ACC112 (cell line): ENCODE measurements around the gene DNER.

Source experiments
- H2AFZ ChIP-seq: fragments of 200-600 bp; sonication (generic); one replicate; pipeline ENCODE4 v1.6.0; 2017; ENCODE audit warnings: antibody characterized with exemption, low read length; ENCODE audit not compliant: unreplicated experiment
- H3K27ac ChIP-seq: fragments of 200-600 bp; sonication (generic); 2 replicates; pipeline ENCODE4 v1.5.1; 2014; ENCODE audit warnings: low read depth, mild to moderate bottlenecking, antibody characterized with exemption, low read length, moderate library complexity
- H3K27me3 ChIP-seq: fragments of 200-600 bp; sonication (generic); 2 replicates; pipeline ENCODE4 v1.6.1; 2014; ENCODE audit warnings: mild to moderate bottlenecking, antibody characterized with exemption, low read length, moderate library complexity, mixed read lengths; ENCODE audit not compliant: insufficient read depth
- H3K36me3 ChIP-seq: fragments of 200-600 bp; sonication (generic); 2 replicates; pipeline ENCODE4 v1.6.1; 2016; ENCODE audit warnings: mild to moderate bottlenecking, antibody characterized with exemption, low read length, moderate library complexity, mixed read lengths; ENCODE audit not compliant: insufficient read depth
- H3K4me1 ChIP-seq: fragments of 200-600 bp; sonication (generic); one replicate; pipeline ENCODE4 v1.6.1; 2016; ENCODE audit warnings: low read length, mixed read lengths; ENCODE audit not compliant: insufficient read depth, unreplicated experiment, control insufficient read depth
- H3K4me3 ChIP-seq: fragments of 200-600 bp; sonication (generic); 2 replicates; pipeline ENCODE4 v1.5.1; 2014; ENCODE audit warnings: mild to moderate bottlenecking, low read depth, low read length
- H3K79me2 ChIP-seq: fragments of 200-600 bp; sonication (generic); one replicate; pipeline ENCODE4 v1.6.0; 2016; ENCODE audit warnings: low read length; ENCODE audit not compliant: control insufficient read depth, unreplicated experiment, insufficient read depth

The DNER gene

DNA sequence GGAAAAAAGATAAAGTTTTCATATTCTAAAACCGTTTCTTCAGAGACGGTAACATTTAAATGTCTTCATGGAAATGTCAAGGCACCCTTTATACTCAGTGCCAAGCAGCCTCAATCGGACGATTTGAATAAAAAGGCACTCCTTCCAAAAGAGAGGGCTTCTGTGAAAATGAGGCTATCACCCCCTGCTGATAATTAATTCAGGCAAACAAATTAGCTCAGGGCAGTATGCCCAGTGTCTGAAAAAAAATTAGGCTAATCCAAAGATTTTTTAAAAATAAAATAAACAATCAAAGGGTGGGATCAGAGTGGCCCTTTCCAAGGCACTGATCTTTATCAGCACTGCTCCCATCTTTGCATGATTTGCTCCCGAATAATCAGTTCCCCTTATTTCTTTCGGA, 292.3 kb downstream of the DNER start:
- H3K4me1 ChIP-seq, result no peaks in the 10 kb centered on the region
- no peak overlapping the region for H3K4me3 ChIP-seq
- no peaks in the 10 kb centered on the region for H3K36me3 ChIP-seq
- no peaks in the 10 kb centered on the region for H3K79me2 ChIP-seq
- H3K27ac ChIP-seq, result no peak overlapping the region
- H2AFZ ChIP-seq, result no peak overlapping the region
- no peaks in the 10 kb centered on the region for H3K27me3 ChIP-seq

DNA sequence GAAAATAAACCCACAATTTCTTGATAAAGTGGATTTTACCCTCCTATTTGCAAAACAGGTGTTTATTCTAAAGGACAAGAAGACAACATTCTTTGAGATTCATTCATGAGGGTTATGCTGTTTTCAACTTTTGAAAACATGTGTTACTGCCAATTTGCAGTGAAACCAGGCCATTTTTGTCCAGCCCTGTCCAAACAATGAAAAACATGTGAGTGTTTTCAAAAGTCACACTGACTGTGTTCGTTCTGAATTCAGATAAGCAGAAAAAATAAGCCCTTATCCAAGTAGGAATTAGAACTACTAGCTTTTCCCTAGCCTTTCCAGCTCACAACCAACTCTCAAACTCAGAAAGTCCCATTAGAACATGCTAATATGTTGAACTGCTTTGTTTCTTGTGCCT, 295.2 kb downstream of the DNER start:
- Histone ChIP-seq H3K27me3 (no peaks in the 10 kb centered on the region), H3K4me3 (no peak overlapping the region), H2AFZ (no peak overlapping the region), H3K79me2 (no peaks in the 10 kb centered on the region), H3K4me1 (peaks cover 16% of the 10 kb centered on the region), H3K36me3 (no peaks in the 10 kb centered on the region), H3K27ac (no peak overlapping the region)

DNA sequence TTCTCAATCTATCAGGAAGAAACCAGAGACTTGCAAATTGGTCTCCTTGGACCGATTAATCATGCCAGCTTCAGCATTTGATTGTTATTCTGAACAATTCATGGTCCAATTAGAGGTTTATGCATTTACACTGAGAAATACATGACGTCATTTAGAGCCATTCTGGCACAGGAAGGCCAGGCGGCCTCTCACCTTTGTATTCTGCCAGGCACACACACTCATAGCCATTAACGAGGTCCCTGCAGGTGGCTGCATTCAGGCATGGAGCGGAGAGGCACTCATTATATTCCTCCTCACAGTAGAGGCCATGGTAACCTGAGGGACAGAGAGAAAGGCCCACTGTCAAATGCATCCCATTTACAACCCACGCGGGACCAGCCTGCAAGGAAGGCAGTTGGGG, 296.4 kb downstream of the DNER start:
- H3K36me3 ChIP-seq, result no peaks in the 10 kb centered on the region
- H3K4me3 ChIP-seq, result no peak overlapping the region
- H2AFZ ChIP-seq, result no peak overlapping the region
- H3K79me2 ChIP-seq, result no peaks in the 10 kb centered on the region
- no peak overlapping the region for H3K27ac ChIP-seq
- no peaks in the 10 kb centered on the region for H3K27me3 ChIP-seq
- peaks cover 16% of the 10 kb centered on the region for H3K4me1 ChIP-seq

DNA sequence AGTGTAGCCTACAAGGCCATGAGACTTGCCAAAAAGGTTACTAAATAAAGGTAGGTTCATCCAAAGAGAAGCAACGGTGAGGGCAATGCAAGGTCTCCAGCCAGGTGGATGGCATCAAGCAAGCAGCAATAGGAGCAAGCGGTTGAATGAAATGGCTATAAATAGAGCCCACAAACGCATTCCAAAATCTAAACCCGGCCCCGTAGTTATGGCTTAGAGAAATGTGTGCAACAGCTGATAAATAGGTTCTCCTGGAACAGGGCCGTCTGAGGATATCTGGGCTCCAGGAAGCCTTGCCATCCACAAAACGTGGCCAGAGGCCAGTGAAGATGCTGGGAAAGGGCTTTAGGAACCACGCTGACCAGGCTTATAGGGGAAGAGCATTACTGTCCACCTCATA, 297.2 kb downstream of the DNER start:
- H3K27ac ChIP-seq, result peak overlapping the region; percentile 84
- H3K79me2 ChIP-seq, result no peaks in the 10 kb centered on the region
- H3K36me3 ChIP-seq, result no peaks in the 10 kb centered on the region
- peaks cover 16% of the 10 kb centered on the region for H3K4me1 ChIP-seq
- H3K27me3 ChIP-seq, result no peaks in the 10 kb centered on the region
- H3K4me3 ChIP-seq, result no peak overlapping the region
- H2AFZ ChIP-seq, result no peak overlapping the region

DNA sequence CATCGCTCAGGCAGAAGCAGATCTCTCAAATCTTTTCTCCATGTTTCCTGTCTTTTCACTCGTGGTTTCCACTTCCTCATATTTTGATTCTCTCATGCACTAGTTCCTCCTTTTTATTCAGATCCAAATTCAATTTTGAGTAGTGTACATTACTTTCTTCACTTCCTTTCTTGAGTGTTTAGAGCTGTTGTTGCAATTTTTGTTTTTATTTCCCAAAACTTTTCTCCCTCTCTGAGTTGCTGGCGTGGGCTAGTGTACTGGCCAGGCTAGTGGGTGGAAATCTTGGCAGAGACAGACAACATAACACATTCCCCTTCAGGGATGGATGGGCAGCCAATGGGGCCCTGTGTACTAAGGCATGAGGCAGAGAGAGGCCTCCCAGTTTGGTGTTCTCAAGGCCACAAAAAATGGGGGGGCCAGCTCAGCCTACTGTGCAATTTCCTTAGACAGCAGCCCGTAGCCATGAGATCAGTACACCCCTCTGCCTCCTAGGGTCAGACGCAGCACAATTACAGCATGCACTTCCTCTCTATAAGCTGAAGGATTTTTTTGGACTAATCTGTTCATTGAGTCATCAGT, 298.1 kb downstream of the DNER start:
- no peaks in the 10 kb centered on the region for H3K79me2 ChIP-seq
- peaks cover 16% of the 10 kb centered on the region for H3K4me1 ChIP-seq
- H3K4me3 ChIP-seq, result no peak overlapping the region
- peak overlapping the region; percentile 84 for H3K27ac ChIP-seq
- peak overlapping the region; percentile 83 for H2AFZ ChIP-seq
- H3K27me3 ChIP-seq, result no peaks in the 10 kb centered on the region
- no peaks in the 10 kb centered on the region for H3K36me3 ChIP-seq

DNA sequence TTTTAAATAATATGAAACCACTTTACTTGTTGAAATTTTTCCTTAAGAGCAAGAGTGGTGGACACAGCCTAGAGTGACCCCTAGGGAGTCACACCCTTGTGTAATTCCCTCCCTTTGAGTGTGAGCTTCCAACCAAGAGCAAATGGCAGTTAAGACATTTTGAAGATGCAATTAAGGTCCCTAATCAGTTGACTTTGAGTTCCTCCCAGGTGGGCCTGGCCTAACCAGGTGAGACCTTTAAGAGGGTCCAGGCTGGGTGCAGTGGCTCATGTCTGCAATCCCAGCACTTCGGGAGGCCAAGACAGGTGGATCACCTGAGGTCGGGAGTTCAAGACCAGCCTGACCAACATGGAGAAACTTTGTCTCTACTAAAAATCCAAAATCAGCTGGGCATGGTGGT, 299.7 kb downstream of the DNER start:
- no peak overlapping the region for H3K4me3 ChIP-seq
- no peak overlapping the region for H2AFZ ChIP-seq
- H3K27me3 ChIP-seq, result no peaks in the 10 kb centered on the region
- no peaks in the 10 kb centered on the region for H3K36me3 ChIP-seq
- H3K4me1 ChIP-seq, result peaks cover 27% of the 10 kb centered on the region
- H3K79me2 ChIP-seq, result no peaks in the 10 kb centered on the region
- no peak overlapping the region for H3K27ac ChIP-seq

DNA sequence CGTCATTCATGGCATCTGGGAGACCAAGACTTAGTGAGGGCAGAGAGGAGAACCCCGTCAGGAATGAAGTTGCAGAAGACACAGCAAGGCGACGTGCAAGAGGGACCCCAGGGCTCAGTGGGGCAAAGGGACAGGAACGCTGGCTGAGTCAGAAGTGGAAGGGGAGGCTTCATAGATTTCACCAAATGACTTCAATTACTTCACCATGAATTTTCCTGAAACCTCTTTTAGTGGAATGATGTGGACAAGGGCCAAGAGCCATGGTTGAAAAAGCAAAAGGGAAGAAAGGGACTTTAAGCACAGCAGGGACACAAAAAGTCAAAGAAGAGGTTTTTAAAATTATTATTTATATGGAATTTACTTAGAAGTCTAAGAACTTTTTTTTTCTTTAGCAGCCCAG, 301.7 kb downstream of the DNER start:
- Histone ChIP-seq H3K79me2 (no peaks in the 10 kb centered on the region), H3K4me3 (no peak overlapping the region), H2AFZ (no peak overlapping the region), H3K27me3 (no peaks in the 10 kb centered on the region), H3K27ac (no peak overlapping the region), H3K36me3 (no peaks in the 10 kb centered on the region), H3K4me1 (peaks cover 41% of the 10 kb centered on the region)

DNA sequence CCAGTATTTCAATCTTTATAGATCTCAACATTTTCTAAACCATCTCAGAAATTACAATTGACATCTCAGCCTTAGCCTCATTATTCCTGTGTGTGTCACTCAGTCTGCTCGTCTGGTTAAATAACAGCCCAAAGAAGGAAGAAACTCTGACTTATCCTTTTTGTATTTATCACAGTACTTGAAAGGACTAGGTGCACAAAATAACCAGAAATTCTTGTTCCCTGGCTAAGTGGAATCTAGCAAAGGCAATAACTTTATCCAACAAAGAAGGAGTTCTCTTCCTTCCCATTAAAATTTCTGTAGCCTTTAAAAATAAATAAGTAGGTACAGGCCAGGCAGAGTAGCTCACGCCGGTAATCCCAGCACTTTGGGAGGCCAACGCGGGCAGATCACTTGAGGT, 303.4 kb downstream of the DNER start:
- Histone ChIP-seq H3K36me3 (no peaks in the 10 kb centered on the region), H3K79me2 (no peaks in the 10 kb centered on the region), H2AFZ (no peak overlapping the region), H3K27me3 (no peaks in the 10 kb centered on the region), H3K4me1 (peaks cover 45% of the 10 kb centered on the region), H3K4me3 (no peak overlapping the region), H3K27ac (peak overlapping the region; percentile 98; the same call in 1 of the 2 replicates)

DNA sequence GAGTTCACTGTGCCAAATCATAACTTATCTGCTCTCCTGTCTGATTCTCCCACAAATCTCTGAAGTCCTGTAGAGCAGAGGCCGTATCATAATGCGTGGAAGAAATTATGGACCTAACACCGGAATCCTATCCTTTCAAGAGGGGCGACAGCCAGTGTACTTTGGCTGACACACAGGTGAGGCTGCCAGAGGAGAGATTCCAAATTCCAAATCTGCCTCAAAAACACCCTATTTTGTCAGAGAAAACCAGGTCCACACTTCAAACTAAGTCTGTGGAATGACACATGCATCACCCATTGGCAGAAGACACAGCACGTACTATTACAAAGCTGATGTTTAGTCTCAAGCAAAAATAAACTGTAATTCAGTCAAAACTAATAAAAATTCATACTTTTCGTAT, 304.1 kb downstream of the DNER start:
- Histone ChIP-seq H3K4me1 (peaks cover 43% of the 10 kb centered on the region), H3K27ac (peak overlapping the region; percentile 98), H3K27me3 (no peaks in the 10 kb centered on the region), H3K79me2 (no peaks in the 10 kb centered on the region), H3K36me3 (no peaks in the 10 kb centered on the region), H3K4me3 (no peak overlapping the region), H2AFZ (no peak overlapping the region)

DNA sequence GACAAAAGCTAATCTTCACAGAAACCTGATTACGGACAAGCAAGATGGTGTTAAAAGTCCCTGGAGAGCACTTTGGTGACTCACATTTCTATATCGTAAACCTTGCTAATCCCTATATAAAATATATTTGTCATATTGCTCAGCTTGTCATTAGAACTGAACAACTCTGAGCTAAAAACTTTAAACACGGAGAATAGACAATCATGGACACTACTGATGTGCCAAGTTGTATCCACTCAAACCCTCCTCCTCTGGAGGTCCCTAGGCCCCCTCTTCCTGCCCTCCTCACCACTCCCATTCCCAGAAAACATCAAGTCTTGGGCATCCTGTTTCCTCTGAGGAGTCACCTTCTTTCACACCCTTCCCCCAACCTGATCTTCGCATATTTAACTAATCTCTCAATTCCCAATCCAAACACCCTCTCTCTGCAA, 304.6 kb downstream of the DNER start:
- H3K27ac ChIP-seq, result peak overlapping the region; percentile 98

DNA sequence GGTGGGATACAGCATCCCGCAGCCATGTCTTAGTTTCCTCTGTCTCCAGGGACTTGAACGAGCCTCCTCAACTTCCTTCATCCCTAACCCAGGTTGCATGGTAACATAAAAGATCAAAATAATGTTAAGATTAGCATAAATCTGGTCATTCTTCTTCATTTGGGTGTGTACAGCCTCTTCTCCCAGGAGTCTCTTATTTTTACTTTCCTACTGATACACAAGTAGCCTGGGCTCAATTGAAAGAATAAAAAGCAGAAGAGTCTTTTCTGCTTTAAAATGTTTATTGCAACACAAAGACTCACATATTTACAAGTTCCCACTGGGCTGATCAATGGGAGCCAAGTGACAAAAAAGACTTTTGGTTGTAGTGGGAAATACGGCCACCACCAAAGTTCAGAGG, 305.4 kb downstream of the DNER start:
- Histone ChIP-seq H3K79me2 (no peaks in the 10 kb centered on the region), H3K27ac (peak overlapping the region; percentile 98), H2AFZ (no peak overlapping the region), H3K36me3 (no peaks in the 10 kb centered on the region), H3K4me3 (no peak overlapping the region; the same call in 1 of the 2 replicates), H3K27me3 (no peaks in the 10 kb centered on the region), H3K4me1 (peaks cover 43% of the 10 kb centered on the region)

More for the DNA sequence above, 304.6 kb downstream of the DNER start:
- Histone ChIP-seq H3K36me3 (no peaks in the 10 kb centered on the region), H3K4me3 (no peak overlapping the region), H3K4me1 (peaks cover 43% of the 10 kb centered on the region), H2AFZ (no peak overlapping the region), H3K27me3 (no peaks in the 10 kb centered on the region), H3K79me2 (no peaks in the 10 kb centered on the region)
